Measurements from ENCODE around the gene UGDH. TPM values are rescaled to one million over a fixed set of nuclear protein-coding genes. Genes with fewer than 3 reads are reported as not detected.

UGDH gene
- polyA plus RNA-seq, 1 donor from 2014 or later = 21.1 TPM

DNA sequence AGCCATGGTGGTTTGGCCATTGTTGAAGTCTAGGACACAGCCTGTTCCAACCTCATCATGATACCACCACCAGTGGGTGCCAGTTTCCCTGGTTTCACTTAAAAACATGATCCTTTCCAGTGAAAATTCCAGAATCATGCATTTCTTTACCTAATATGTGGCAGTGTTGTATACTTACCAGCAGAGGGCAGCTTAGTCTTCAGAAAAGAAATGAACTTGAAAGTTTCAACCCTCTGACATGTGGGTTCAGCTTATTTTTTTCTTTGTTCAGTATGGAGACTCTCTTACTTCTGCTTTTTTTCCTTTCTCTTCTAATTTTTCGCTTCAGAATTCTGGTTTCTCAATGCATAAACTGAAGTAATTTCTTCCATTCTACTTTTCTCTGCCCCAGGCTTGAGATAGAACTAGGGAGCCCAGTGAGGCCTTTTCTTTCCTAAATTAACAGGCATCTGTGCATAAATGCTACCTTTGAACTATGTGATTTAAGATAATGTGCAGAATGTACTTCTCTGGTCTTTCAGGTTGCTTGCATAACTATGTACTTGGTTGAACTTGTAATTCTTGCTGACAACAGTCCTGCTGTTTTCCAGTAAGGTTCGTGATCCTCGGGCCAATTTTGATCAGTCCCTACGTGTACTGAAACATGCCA is 57.7 kb downstream of the UGDH start:
- Histone ChIP-seq H3K9me3 (ENCODE audit: low read length) (no peaks in the 10 kb centered on the region), H3K4me2 (ENCODE audit: low read length) (no peak overlapping the region), H3F3A (ENCODE audit: insufficient read depth, low read length, poor library complexity, severe bottlenecking) (no peaks in the 10 kb centered on the region), H4K20me1 (ENCODE audit: insufficient read depth) (no peaks in the 10 kb centered on the region), H3K79me2 (replicated peaks; ENCODE audit: insufficient read depth, low read length) (no peaks in the 10 kb centered on the region), H2AFZ (ENCODE audit: low read depth, low read length) (no peak overlapping the region), H3K27me3 (ENCODE audit: insufficient read depth, low read depth, low read length) (no peaks in the 10 kb centered on the region), H3K9ac (ENCODE audit: low read length) (no peak overlapping the region), H3K36me3 (ENCODE audit: insufficient read depth, low read length) (peaks cover 6% of the 10 kb centered on the region), H3K4me3 (ENCODE audit: low read length) (no peak overlapping the region), H3K27ac (ENCODE audit: low read length) (no peak overlapping the region), H3K9me2 (ENCODE audit: insufficient read depth, low read length) (no peaks in the 10 kb centered on the region)
- TF ChIP-seq, protein P1, sequence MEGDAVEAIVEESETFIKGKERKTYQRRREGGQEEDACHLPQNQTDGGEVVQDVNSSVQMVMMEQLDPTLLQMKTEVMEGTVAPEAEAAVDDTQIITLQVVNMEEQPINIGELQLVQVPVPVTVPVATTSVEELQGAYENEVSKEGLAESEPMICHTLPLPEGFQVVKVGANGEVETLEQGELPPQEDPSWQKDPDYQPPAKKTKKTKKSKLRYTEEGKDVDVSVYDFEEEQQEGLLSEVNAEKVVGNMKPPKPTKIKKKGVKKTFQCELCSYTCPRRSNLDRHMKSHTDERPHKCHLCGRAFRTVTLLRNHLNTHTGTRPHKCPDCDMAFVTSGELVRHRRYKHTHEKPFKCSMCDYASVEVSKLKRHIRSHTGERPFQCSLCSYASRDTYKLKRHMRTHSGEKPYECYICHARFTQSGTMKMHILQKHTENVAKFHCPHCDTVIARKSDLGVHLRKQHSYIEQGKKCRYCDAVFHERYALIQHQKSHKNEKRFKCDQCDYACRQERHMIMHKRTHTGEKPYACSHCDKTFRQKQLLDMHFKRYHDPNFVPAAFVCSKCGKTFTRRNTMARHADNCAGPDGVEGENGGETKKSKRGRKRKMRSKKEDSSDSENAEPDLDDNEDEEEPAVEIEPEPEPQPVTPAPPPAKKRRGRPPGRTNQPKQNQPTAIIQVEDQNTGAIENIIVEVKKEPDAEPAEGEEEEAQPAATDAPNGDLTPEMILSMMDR (IDR thresholded peaks at IDR 0.05; ENCODE audit: poor library complexity, severe bottlenecking) = peak; percentile 94
- peak; percentile 86 for TF ChIP-seq MXI1 (conservative IDR thresholded peaks at IDR 0.05; ENCODE audit: poor library complexity, severe bottlenecking)
- TF ChIP-seq RAD21 (conservative IDR thresholded peaks at IDR 0.05) = peak; percentile 82
- TF ChIP-seq SMC3 (conservative IDR thresholded peaks at IDR 0.05; ENCODE audit: poor library complexity) = peak; percentile 90
- no peak for TF ChIP-seq EZH2 (IDR thresholded peaks at IDR 0.05; ENCODE audit: borderline replicate concordance, insufficient read depth, low read length, poor library complexity, severe bottlenecking)
- TF ChIP-seq TAF1 (IDR thresholded peaks at IDR 0.05; ENCODE audit: low read depth) = no peak
- no peak for TF ChIP-seq EP300 (conservative IDR thresholded peaks at IDR 0.05; ENCODE audit: poor library complexity, severe bottlenecking)

GRCh38 chr4:39467464-39467863 is 59.8 kb downstream of the UGDH start:
- no peak overlapping the region for H3K9ac ChIP-seq (ENCODE audit: low read length)
- H3K27ac ChIP-seq (ENCODE audit: low read length) = no peak overlapping the region
- H3K79me2 ChIP-seq (replicated peaks; ENCODE audit: insufficient read depth, low read length) = no peaks in the 10 kb centered on the region
- no peaks in the 10 kb centered on the region for H4K20me1 ChIP-seq (ENCODE audit: insufficient read depth)
- no peak overlapping the region for H3K4me2 ChIP-seq (ENCODE audit: low read length)
- no peaks in the 10 kb centered on the region for H3K9me3 ChIP-seq (ENCODE audit: low read length)
- no peaks in the 10 kb centered on the region for H3K27me3 ChIP-seq (ENCODE audit: insufficient read depth, low read depth, low read length)
- no peak overlapping the region for H2AFZ ChIP-seq (ENCODE audit: low read depth, low read length)
- no peak overlapping the region for H3K4me3 ChIP-seq (ENCODE audit: low read length)
- TF ChIP-seq SMC3 (conservative IDR thresholded peaks at IDR 0.05; ENCODE audit: poor library complexity) (no peak), TAF1 (IDR thresholded peaks at IDR 0.05; ENCODE audit: low read depth) (no peak), EP300 (conservative IDR thresholded peaks at IDR 0.05; ENCODE audit: poor library complexity, severe bottlenecking) (no peak), POLR2AphosphoS5 (IDR thresholded peaks at IDR 0.05) (no peak), EZH2 (IDR thresholded peaks at IDR 0.05; ENCODE audit: borderline replicate concordance, insufficient read depth, low read length, poor library complexity, severe bottlenecking) (no peak), MXI1 (conservative IDR thresholded peaks at IDR 0.05; ENCODE audit: poor library complexity, severe bottlenecking) (no peak), RAD21 (conservative IDR thresholded peaks at IDR 0.05) (no peak)
- TF ChIP-seq, protein P2, sequence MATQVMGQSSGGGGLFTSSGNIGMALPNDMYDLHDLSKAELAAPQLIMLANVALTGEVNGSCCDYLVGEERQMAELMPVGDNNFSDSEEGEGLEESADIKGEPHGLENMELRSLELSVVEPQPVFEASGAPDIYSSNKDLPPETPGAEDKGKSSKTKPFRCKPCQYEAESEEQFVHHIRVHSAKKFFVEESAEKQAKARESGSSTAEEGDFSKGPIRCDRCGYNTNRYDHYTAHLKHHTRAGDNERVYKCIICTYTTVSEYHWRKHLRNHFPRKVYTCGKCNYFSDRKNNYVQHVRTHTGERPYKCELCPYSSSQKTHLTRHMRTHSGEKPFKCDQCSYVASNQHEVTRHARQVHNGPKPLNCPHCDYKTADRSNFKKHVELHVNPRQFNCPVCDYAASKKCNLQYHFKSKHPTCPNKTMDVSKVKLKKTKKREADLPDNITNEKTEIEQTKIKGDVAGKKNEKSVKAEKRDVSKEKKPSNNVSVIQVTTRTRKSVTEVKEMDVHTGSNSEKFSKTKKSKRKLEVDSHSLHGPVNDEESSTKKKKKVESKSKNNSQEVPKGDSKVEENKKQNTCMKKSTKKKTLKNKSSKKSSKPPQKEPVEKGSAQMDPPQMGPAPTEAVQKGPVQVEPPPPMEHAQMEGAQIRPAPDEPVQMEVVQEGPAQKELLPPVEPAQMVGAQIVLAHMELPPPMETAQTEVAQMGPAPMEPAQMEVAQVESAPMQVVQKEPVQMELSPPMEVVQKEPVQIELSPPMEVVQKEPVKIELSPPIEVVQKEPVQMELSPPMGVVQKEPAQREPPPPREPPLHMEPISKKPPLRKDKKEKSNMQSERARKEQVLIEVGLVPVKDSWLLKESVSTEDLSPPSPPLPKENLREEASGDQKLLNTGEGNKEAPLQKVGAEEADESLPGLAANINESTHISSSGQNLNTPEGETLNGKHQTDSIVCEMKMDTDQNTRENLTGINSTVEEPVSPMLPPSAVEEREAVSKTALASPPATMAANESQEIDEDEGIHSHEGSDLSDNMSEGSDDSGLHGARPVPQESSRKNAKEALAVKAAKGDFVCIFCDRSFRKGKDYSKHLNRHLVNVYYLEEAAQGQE (IDR thresholded peaks at IDR 0.05; ENCODE audit: borderline replicate concordance) = no peak
- TF ChIP-seq, protein P1 (IDR thresholded peaks at IDR 0.05; ENCODE audit: poor library complexity, severe bottlenecking) = no peak
- no peaks in the 10 kb centered on the region for H3F3A ChIP-seq (ENCODE audit: insufficient read depth, low read length, poor library complexity, severe bottlenecking)
- H3K9me2 ChIP-seq (ENCODE audit: insufficient read depth, low read length) = no peaks in the 10 kb centered on the region
- H3K36me3 ChIP-seq (ENCODE audit: insufficient read depth, low read length) = peaks cover 7% of the 10 kb centered on the region

Measured in neural cell (in vitro differentiated cells).